H7 (cell line): ENCODE measurements around the gene ANKRD12. TPM values are rescaled to one million over a fixed set of nuclear protein-coding genes. Genes with fewer than 3 reads are reported as not detected.

Experiments
- DNase-seq: peaks from one replicate; pipeline ENCODE4 v3.0.0; 2012
- H3K27me3 ChIP-seq: 2 replicates; pipeline ENCODE4 v1.6.0; 2011; ENCODE audit warnings: mild to moderate bottlenecking, low read length; ENCODE audit not compliant: control insufficient read depth, insufficient read depth
- H3K36me3 ChIP-seq: replicated peaks from 2 replicates; pipeline ENCODE4 v1.5.1; 2011; ENCODE audit warnings: low read length; ENCODE audit not compliant: control insufficient read depth, insufficient read depth
- H3K4me3 ChIP-seq: 2 replicates; pipeline ENCODE4 v1.5.1; 2011; ENCODE audit warnings: low read depth, mild to moderate bottlenecking, control low read depth, low read length, moderate library complexity; ENCODE audit not compliant: insufficient read depth
- total RNA-seq: library from RNA; depleted of rRNA; stranded (reverse); fragments of >200 nt; shearing (Covaris generic); gene quantifications from 2 replicates; pipeline ENCODE4 v1.2.3, GENCODE V29; 2014

ANKRD12 gene
- total RNA-seq, 1 experiment from 2014 or later, result 3.2 TPM

DNA sequence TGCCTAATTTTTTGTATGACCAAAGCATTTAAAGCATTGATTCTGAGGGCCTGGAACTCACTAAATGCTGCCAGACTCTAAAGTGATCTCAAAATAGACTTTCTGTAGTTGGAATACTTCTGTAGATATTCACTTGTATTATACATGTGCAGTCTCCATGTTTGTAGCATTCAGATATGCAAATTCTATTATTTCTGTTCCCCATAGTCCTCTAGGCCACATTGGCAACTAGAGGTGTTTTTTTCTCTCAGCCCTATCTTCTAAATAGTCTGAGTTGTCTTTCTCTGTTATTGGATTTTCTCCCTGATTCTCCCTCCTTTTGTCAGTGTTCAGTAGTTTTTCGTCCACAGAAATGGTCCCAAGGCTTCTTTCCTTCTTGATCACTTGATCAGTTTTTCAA lies 38.5 kb downstream of the ANKRD12 start:
- Histone ChIP-seq H3K36me3 (no peaks in the 10 kb centered on the region), H3K27me3 (no peaks in the 10 kb centered on the region), H3K4me3 (no peak overlapping the region)
- DNase-seq, result no peak

DNA sequence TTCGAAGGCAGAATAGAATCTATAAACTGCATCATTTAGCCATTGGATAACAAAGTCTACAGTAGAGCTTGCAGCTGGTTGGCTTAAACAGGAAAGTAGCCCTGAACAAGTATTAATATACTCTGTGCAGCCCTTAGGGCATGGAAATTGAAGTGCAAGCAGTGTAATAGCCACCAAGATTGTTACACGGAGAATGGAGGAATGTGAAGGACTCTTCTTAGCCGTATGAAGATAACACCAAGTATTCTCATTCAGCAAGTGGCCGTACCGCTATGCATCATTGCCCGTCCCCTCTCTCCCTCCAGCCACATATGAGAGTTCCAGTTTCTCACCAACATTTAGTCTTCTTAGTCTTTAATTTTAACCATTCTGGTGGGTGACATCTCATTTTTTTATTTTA lies 40.5 kb downstream of the ANKRD12 start:
- DNase-seq, result no peak
- H3K27me3 ChIP-seq, result no peaks in the 10 kb centered on the region
- H3K4me3 ChIP-seq, result no peak overlapping the region
- no peaks in the 10 kb centered on the region for H3K36me3 ChIP-seq

DNA sequence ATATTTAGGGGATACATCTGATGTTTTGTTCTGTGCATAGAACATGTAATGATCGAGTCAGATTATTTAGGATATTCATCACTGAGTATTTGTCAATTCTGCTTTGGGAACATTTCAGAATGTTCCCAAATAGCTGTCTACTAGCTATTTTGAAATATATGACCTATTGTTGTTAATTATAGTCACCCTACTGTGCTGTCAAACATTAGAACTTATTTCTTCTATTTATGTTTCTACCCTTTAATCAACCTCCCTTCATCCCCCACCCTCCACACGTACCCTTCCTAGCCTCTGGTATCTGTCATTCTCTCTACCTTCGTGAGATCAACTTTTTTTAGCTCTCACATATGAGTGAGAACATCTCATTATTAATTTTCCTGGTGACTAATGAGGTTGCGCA lies 40.9 kb downstream of the ANKRD12 start:
- no peak overlapping the region for H3K4me3 ChIP-seq
- H3K27me3 ChIP-seq, result no peaks in the 10 kb centered on the region
- H3K36me3 ChIP-seq, result no peaks in the 10 kb centered on the region
- no peak for DNase-seq

DNA sequence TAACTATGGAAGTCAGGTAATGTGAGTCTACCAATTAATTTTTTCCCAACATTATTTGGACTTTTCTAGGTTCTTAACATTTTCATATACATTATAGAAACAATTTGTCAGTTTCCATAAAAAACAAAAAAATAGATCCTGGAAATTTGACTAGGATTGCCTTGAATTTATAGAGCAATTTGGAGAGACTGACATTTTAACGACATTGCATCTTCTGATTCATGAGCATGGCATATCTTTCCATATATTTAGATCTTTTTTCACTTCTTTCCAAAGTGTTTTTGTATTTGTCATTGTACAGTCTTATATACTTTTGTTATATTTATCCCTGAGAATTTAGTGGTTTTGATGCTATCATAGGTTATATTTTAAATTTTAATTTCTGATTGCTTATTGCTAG lies 42.0 kb downstream of the ANKRD12 start:
- DNase-seq, result no peak
- Histone ChIP-seq H3K4me3 (no peak overlapping the region), H3K27me3 (no peaks in the 10 kb centered on the region), H3K36me3 (no peaks in the 10 kb centered on the region)

DNA sequence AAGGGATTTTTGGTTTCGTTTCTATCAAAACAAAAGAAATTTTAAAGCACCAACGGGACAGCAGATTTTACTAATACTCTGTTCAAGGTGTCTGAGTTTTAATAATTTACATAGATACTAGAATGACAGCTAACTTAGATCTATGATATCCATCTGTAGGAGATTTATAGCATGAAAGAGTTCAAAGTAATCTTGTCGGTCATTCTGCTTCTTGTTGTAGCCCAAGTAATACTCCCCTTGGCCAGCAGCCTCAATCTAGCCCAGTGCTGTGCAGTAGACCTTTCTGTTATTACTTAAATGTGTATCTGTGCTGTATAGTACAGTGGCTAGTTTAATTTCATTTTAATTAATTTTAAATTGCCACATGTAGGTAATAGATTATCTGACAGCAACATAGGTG lies 44.7 kb downstream of the ANKRD12 start:
- Histone ChIP-seq H3K4me3 (no peak overlapping the region), H3K36me3 (no peaks in the 10 kb centered on the region), H3K27me3 (no peaks in the 10 kb centered on the region)
- DNase-seq, result no peak

DNA sequence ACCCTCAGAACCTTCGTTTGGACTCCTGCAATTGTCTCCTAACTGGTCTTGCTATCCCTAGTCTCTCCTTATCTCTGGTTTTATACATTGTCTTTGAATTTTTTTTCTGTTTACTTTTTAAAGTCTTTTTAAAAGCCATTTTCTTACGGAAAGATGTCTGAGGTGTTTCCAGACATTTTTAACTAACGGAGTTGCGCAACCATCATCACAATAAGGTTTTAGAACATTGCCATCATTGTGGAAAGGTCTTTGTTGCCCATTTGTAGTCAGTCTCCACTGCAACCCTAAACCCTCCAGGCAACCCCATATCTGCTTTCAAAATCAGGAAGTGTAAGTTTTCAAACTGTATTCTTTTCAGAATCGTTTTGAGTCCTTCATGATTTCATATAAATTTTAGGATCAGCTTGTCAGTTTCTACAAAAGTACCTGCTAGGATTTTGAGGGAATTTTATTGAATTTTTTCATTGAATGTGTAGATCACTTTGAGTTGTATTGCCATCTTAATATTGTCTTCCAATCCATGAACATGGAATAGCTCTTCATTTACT lies 46.3 kb downstream of the ANKRD12 start:
- Histone ChIP-seq H3K27me3 (no peaks in the 10 kb centered on the region), H3K36me3 (no peaks in the 10 kb centered on the region), H3K4me3 (no peak overlapping the region)
- DNase-seq, result no peak

DNA sequence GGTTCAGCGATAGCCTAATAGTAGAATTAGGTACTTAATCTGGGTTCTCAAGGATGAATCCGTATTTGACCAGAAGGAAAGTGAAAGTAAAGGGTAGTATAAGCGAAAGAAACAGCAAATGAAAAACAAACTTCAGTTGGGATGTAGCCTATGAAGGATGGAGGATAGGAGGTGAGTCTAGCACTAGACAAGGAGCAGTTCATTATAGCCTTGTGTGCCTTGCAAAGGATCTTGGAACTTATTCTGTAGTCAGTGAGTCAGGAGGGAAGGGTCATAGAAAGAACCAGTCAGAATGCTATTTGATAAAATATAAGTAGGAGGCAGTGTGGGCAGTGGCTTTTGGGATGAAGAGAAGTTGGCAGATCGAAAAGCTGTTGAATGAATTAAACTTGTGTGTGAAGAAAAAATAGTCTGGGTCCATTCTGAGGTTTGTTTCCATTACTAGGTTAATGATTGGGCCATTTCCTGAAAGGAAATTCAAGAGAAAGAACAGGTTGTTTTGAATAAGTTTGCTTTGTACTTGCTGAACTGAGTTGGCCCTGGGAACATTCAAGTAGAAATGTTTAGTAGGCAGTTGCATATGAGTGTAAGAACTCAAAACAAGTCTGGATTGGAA lies 48.5 kb downstream of the ANKRD12 start:
- H3K4me3 ChIP-seq, result no peak overlapping the region
- no peak for DNase-seq
- H3K36me3 ChIP-seq, result no peaks in the 10 kb centered on the region
- no peaks in the 10 kb centered on the region for H3K27me3 ChIP-seq

DNA sequence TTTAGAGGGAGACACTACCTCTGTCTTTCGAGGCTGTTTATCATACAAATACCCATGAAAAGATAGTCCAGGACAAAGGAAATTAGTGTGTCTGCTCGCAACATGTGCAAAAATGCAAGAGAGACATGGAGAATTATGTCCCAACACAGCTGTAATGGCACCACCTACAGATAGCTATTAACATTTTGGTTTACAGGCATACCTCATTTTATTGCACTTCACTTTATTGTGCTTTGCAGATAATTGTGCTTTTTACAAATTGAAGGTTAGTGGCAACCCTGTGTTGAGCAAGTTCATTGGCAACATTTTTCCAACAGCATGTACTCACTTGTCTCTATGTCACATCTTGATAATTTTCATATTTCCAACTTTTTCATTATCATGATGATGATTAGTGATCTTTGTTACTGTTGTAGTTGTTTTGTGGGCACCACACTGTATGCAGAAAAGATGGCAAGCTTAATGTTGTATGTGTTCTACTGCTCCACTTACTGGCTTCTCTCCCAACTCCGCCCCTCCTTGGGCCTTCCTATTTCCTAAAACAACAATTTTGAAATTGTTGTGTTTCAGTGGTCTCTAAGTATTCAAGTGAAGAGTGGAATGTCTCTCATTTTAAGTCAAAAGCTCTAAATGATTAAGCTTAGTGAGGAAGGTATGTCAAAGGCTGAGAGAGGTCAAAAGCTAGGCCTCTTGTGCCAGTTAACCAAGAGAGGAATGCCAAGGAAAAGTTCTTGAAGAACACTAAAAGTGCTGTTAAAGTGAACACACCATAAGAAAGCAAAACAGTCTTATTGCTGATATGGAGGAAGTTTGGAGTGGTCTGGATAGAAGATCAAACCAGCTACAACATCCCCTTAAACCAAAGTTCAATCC lies 52.0 kb downstream of the ANKRD12 start:
- Histone ChIP-seq H3K36me3 (no peaks in the 10 kb centered on the region), H3K4me3 (no peak overlapping the region), H3K27me3 (no peaks in the 10 kb centered on the region)
- DNase-seq, result no peak

DNA sequence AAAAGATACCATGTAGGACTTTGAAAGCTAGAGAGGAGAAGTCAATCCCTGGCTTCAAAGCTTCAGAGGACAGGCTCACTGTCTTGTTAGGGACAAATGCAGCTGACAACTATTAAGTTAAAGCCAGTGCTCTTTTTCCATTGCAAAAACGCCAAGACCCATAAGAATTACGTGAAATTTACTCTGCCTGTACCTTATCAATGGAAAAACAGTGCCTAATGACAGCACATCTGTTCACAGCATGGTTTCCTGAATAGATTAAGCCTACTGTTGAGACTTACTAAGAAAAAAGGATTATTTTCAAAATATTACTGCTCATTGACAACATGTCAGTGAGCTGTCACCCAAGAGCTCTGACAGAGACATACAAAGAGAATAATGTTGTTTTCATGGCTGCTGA lies 52.9 kb downstream of the ANKRD12 start:
- no peak overlapping the region for H3K4me3 ChIP-seq
- H3K36me3 ChIP-seq, result no peaks in the 10 kb centered on the region
- no peak for DNase-seq
- no peaks in the 10 kb centered on the region for H3K27me3 ChIP-seq

DNA sequence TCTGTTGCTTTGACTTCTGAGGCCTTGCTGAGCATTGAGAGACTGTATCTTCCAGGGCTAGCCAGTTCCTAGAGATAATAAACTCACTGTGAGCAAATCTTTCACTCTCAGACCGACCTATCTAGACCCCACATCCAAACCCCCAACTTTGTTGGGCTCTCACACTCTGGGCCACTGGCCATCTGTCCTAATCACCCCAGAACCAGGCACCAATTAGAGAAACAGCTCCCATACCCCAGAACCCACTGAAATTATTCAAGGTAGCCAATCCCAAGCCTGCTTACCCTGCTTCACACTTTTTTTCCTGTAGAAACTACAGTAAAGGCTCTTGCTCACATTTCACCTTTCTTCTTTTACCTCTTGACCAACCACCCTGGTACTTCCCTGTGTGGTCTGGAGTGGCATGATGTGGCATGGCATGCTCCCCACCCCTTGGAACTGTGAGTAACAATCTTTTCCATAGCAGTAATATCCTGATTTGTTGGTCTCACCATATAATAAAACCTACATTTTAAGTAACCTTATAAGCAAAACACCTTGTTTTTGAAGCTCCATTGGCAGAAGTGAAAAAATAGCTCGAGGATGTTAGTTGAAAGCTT lies 55.2 kb downstream of the ANKRD12 start:
- H3K27me3 ChIP-seq, result no peaks in the 10 kb centered on the region
- no peak for DNase-seq
- H3K4me3 ChIP-seq, result no peak overlapping the region
- H3K36me3 ChIP-seq, result no peaks in the 10 kb centered on the region

DNA sequence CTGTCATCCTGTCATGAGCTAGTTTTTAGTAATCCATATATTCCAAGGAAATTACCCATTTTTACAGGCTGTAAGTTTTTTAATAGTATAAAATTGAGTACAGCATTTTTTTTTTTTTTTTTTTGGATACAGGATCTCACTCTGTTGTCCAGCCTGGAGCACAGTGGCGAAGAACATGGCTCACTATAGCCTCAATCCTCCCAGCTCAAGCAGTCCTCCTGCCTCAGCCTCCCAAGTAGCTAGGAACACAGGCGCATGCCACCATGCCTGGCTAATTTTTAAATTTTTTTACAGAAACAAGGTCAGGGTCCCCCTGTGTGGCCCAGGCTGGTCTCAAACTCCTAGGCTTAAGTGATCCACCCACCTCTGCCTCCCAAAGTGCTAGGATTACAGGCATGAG lies 56.5 kb downstream of the ANKRD12 start:
- no peaks in the 10 kb centered on the region for H3K36me3 ChIP-seq
- no peak for DNase-seq

DNA sequence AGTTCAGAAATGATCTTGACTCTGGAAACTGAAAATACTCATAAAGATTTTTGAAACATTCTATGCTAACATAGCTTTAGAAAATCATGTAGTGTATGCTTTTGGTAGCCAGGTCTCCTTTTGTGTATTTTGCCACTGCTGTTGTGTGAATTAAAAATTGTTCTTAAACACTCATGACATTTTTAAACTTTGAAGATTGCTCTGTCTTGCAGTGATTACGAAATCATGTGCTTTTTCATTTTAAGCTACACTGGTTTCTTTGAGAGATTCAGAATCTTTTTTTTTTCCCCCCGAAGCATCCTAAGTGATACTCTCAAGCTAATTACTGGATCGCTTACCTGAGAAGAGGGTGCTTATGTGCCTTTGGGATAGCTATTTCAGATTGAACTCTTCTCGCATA lies 60.0 kb downstream of the ANKRD12 start:
- DNase-seq, result no peak
- Histone ChIP-seq H3K27me3 (no peaks in the 10 kb centered on the region), H3K4me3 (no peak overlapping the region), H3K36me3 (no peaks in the 10 kb centered on the region)

More for the DNA sequence above, 56.5 kb downstream of the ANKRD12 start:
- no peak overlapping the region for H3K4me3 ChIP-seq
- no peaks in the 10 kb centered on the region for H3K27me3 ChIP-seq

DNA sequence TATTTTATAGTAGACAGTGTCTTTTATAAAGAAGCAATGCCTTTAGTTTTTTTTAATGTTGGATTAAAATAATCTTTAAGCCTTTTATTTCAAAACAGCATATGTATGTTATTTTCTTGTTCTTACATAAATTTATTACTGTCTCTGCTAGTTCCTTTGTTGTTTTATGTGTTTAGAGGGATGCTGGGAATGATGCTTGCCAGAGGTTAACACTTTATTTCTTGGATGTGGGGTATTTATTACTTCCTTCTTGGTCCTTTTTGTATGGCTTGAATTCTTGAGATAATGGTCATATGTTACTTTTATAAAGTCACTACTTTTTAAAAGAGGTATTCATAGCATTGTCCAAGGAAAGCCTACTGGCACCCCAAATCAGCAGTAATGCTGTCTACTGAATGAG lies 63.1 kb downstream of the ANKRD12 start:
- Histone ChIP-seq H3K4me3 (no peak overlapping the region), H3K27me3 (no peaks in the 10 kb centered on the region), H3K36me3 (no peaks in the 10 kb centered on the region)
- no peak for DNase-seq

DNA sequence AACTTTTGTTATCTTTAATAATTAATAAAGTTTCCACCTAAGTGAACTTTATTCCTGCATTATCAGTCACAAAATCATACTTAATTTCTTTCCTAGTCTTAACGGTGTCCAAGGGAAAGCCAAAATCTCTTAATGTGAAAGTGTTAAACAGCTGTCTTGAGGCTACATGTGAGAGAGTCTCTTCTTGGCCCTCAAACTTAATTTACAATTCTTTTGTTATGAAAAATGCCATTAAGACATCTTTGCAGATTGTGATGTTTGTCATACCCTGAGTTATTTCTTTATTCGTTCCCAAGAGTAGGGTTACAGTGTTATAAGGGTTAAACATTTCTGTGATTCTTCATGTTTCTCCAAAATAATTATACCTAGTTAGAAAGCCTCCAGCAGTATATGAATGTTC lies 64.6 kb downstream of the ANKRD12 start:
- Histone ChIP-seq H3K4me3 (no peak overlapping the region), H3K27me3 (no peaks in the 10 kb centered on the region), H3K36me3 (no peaks in the 10 kb centered on the region)
- no peak for DNase-seq

DNA sequence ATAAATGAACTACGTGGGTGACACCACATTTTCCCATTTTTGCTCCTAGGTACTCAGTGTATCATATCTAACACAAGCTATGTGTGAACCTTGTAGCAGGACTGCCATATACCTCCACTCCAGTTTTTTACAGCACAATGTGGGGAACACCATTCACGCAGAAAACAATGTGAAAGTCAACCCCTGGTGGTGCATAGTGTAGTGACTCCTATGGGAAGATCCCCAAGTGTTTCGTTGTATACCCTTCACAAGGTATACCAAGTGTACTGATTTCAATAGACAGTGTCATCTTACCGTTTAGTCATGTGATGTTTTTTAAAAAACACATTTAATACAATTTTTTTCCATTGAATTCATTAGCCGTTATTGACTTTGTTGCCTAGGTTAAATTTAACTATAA lies 68.1 kb downstream of the ANKRD12 start:
- no peaks in the 10 kb centered on the region for H3K36me3 ChIP-seq
- H3K4me3 ChIP-seq, result no peak overlapping the region
- H3K27me3 ChIP-seq, result no peaks in the 10 kb centered on the region
- no peak for DNase-seq
